Body of pancreas (tissue), 4 donors: ENCODE measurements around the gene BRD3OS.

Source experiments
- POLR2A ChIP-seq, 3 donors: fragments of 450-650 bp; IDR thresholded peaks; one replicate each; pipeline ENCODE4 v1.6.1; 2016; ENCODE audit warnings: antibody characterized with exemption in 3 of 3, mild to moderate bottlenecking in 2 of 3
- TF ChIP-seq, protein P1 (sequence below), 7 experiments: fragments of 450-650 bp in 4 of 7; fragments of 200-600 bp in 3 of 7; sonication (generic) in 3 of 7; IDR thresholded peaks; one replicate each; pipeline ENCODE4 v1.5.1; 2016 to 2019; ENCODE audit warnings: antibody characterized with exemption in 7 of 7

DNA sequence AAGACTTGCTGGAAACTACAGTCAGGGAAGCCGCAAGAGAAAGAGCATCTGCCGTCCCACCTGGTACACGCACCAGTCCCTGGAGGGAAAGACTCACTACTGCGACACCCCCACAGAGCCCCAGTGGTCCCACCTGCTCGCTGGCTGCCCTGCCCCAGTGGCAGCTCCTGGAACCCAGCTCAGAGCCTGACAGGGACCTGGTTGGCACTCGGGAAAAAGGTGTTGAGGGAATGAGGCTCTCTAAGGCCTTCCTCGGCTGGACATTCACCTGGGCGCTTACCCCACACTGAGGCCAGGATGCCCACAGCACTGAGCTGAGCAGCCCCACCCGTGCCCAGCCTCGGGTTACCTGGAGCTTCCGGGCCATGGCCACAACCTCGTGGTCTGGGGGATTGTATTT is 19.7 kb downstream of the BRD3OS start:
- TF ChIP-seq POLR2A (IDR thresholded peaks at IDR 0.05), result no peak
- TF ChIP-seq, protein P1, sequence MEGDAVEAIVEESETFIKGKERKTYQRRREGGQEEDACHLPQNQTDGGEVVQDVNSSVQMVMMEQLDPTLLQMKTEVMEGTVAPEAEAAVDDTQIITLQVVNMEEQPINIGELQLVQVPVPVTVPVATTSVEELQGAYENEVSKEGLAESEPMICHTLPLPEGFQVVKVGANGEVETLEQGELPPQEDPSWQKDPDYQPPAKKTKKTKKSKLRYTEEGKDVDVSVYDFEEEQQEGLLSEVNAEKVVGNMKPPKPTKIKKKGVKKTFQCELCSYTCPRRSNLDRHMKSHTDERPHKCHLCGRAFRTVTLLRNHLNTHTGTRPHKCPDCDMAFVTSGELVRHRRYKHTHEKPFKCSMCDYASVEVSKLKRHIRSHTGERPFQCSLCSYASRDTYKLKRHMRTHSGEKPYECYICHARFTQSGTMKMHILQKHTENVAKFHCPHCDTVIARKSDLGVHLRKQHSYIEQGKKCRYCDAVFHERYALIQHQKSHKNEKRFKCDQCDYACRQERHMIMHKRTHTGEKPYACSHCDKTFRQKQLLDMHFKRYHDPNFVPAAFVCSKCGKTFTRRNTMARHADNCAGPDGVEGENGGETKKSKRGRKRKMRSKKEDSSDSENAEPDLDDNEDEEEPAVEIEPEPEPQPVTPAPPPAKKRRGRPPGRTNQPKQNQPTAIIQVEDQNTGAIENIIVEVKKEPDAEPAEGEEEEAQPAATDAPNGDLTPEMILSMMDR (IDR thresholded peaks at IDR 0.05), result no peak
